Loucy (cell line): ENCODE results near the gene ESPL1.

ENCODE experiments used
- CTCF ChIP-seq: fragments of 200-600 bp; sonication (generic); conservative IDR thresholded peaks from 2 replicates; pipeline ENCODE4 v1.5.1; 2014; ENCODE audit warnings: mild to moderate bottlenecking, antibody characterized with exemption, low read length
- EZH2phosphoT487 ChIP-seq: fragments of 200-600 bp; IDR thresholded peaks from 2 replicates; pipeline ENCODE4 v1.6.1; 2018; ENCODE audit warnings: antibody characterized with exemption, mild to moderate bottlenecking, moderate library complexity, borderline replicate concordance

GRCh38 chr12:53277981-53278380 is 9.9 kb downstream of the ESPL1 start:
- TF ChIP-seq CTCF (no peak), EZH2phosphoT487 (no peak)
